K562 treated with DMSO at 1 percent for 4 hours (cell line): ENCODE data around the gene DEFB131B. TPM values are rescaled to one million over a fixed set of nuclear protein-coding genes. Genes with fewer than 3 reads are reported as not detected.

Experiments
- total RNA-seq: library from RNA; unstranded; fragments of 300-600 nt; gene quantifications from 2 replicates; pipeline ENCODE4 v1.2.3, GENCODE V29; 2022; ENCODE audit not compliant: insufficient read depth

The DEFB131B gene
- not detected in 2 replicates for total RNA-seq

DNA sequence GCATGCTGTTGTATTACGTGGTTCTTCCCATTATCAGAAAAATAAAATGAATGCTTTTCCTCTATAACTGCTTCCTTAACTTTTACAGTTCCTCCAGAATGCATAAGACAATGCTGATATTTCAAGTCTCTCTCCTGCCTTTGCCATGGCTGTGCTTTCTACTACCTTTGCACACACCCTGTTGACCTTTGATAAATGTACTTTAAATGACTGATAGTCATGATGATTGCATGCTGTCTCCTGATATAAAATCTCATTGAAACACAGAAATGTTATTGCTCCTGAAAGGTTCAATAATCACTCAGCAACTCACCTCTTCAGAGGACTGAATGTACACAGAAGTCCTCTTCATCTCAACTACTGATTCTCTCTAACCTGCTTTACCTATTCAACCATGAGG, at the start of gene DEFB131B:
DEFB131B (plus strand) TSS at position 395 of the 400 bp plus-strand sequence; CDS start at position 395, 0 bp downstream.

GRCh38 chr11:71832811-71833210, 45.4 kb upstream of the DEFB131B start, which contains the start of gene DEFB108B:
TSS of gene DEFB108B (plus strand) at chr11:71833200. CDS start at chr11:71833200, 0 bp downstream.

DNA sequence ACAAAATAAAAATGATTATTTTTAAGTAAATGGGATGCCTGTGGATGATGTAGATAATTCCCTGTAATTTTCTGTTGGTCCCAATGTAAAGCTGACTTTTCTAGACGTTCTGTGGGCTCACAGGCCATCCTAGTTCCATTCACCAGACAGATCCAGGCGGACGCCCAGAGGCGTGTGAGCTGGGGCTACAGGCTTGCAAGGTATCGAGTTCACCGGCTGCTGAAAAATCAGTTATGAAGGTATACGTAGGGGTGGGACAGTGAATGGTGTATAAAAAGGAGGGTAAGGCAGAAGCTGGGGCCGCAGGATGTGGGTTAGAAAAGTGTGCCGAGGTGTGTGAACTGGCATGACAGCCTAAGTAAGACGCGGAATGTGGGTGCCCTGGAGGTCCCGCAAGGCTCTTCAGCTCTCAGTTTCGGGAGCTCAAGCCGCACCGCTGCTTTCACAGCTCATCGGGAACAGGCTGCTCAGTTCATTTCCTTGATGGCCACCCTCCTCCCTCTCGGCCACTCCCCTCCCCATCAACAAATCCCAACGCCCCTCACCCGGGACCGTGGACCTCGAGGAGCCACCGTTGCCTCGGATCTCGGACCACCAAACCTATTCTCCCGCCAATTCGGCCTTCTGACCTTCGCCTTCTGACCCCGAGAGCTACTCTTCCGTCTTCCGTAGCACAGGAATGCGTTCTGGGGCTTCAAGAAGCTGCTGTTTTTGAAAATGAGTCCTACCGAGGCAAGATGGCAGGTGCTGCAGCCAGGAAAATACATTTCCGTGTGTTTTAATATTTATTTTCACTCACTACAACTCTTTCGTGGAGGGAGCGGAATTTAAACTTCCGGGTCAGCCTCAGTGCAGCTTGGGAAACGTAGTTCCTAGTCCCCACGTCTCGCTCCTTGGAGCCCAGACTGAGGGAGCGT, 49.8 kb downstream of the DEFB131B start, which contains the start of gene XNDC1N:
XNDC1N (minus strand) TSS at position 775 of the 917 bp plus-strand sequence. CDS start 5,241 bp downstream, outside the sequence.

DNA sequence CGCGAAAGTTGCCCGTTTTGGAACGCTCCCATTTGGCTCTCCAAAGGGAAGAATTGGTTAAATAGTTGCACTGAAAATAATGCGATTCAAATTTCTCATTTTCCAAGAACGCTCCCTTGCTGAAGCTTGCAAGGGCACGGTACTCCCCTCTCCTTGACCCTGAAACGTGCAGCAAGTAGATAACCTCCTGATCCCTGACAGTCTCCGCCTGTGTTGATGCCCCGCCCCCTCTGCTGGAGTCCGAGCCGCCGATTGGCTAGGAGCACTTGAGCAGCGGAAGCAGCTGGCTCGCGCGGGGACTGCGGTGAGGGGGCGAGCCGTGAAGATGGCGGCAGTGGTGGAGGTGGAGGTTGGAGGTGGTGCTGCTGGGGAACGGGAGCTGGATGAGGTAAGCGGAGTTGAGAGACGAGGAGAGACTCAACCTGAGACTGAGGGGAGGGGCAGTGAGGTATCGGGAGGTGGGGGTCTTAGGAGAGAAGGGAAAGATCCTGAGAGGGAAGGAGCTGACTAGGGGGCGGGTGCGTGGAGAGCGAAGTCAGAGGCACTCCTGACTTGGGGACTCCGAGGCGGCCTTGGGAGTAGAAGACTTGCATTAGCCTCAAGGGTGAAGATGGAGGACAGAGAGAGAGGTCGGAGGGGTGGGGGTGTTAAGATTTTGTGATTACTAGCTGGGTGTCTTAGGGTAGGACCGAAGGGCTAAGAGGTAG, 50.6 kb downstream of the DEFB131B start, which contains the start of gene RNF121:
RNF121 (plus strand) TSS at position 310 of the 707 bp plus-strand sequence; CDS start at position 326, 16 bp downstream.

Other genes starting within 250 kb of the DEFB131B start
- gene DEFB108B, start 45.3 kb upstream of the DEFB131B start, total RNA-seq, result not detected in 2 replicates
- 1.8 TPM in 1 of 2 replicates, not detected in the other for gene XNDC1N, start 50.1 kb downstream of the DEFB131B start, total RNA-seq
- 16.1 and 46.8 TPM in 2 replicates for gene RNF121, start 50.6 kb downstream of the DEFB131B start, total RNA-seq
- 9.5 and 15.9 TPM in 2 replicates for gene IL18BP, start 120.5 kb downstream of the DEFB131B start, total RNA-seq
- 93.9 and 115 TPM in 2 replicates for gene NUMA1, start 202.1 kb downstream of the DEFB131B start, total RNA-seq
- gene LRRC51, start 202.4 kb downstream of the DEFB131B start, total RNA-seq, result 2.3 and 2.6 TPM in 2 replicates
- 72.5 and 76.0 TPM in 2 replicates for gene LAMTOR1, start 224.8 kb downstream of the DEFB131B start, total RNA-seq
- not detected in 2 replicates for gene TOMT, start 227.5 kb downstream of the DEFB131B start, total RNA-seq
- 37.3 and 45.9 TPM in 2 replicates for gene ANAPC15, start 234.2 kb downstream of the DEFB131B start, total RNA-seq